ENCODE data around the gene ADAMTS17.
"Not testable (repeated sequence)": the region's sequence is repeated elsewhere in the genome, so short reads cannot be mapped to it uniquely, and the experiment has no call there.

The ADAMTS17 gene

DNA sequence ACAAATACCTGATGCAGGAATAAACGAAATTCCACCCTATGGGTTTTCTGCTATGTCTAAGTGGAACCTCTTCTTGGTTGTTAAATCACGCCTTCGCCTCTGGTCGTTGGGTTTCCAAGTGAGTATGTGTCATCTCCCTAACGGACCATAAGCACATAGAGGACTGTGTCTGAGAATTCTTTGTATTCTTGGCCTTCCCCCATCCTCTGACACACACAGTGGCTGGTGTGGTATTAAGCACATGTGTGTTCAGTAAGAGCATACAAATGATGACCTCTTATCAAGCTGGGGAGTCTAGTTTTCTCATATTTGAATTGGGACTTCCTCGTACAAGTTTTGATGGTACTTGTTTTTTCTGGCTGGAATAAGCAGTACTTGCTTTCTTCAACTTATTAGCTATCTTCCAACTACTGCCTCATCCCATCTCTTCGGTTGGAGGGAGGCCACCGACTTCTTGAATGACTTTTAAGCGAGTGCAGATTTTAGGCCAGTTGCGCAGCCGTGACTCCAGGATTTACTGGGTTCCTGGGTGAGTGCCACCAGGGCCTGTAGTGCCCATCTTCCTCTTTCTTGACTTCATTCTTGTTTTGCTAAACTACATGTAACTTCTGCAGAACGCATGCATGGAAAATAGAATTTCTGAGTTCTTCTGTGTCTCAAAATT, 240.2 kb downstream of the ADAMTS17 start:
- DNase-seq = no peak

DNA sequence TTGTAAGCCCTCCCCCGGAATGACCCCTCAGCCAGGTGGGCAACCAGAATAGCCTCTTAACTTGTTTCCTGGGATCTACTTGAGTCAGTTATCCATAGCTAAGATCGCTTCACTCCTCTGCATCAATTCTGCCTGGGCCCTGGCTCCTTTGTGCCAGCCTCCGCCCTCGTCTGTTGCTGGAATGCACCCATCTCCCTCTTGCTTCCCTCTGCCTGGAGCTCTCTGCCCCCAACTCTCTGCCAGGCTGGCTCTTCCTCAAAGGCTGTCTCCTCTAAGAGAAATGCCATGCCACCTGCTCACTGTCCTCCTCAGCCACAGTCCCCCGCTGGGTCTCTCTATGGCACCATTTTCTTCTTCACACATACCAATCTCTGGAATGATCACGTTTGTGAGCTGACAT, 240.8 kb downstream of the ADAMTS17 start:
- DNase-seq = no peak

DNA sequence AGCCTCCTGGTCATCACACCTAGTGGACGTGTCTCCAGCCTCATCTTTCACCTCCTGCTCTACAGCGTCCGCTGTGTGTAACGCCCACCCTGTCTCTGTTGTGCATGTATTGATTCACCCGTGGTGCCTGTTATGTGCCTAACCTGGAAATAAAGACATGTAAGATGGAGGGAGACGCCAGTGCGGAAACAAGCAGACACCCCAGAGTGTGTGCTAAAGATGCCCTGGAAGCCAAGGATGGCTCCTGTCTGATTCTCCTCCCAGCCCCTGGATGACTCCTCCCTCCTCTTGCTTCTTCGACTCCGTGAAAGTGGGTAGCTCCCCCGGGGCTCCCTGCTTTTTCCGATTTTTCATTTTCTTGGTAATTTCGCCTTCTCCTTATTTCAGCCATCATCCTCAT, 241.8 kb downstream of the ADAMTS17 start:
- DNase-seq = no peak

DNA sequence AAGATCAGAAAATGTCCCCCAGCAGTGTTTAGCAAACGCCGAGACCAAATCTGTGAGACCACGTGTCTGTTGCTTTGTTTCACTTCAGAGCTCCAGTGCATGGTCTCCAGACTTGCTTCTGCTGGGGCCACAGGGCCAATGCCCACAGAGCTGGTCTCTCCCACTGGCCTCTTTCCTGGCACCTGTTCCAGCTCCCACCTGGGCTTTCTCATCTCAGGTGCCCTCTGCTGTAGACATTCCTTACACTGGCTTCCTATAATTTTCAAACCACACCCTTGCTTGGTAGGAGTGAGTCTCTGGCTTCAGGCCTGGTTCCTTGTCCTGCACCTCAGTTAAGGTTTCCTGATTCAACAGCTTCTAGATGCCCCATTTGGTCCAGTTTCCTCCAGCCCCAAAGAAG, 243.1 kb downstream of the ADAMTS17 start:
- DNase-seq = no peak

DNA sequence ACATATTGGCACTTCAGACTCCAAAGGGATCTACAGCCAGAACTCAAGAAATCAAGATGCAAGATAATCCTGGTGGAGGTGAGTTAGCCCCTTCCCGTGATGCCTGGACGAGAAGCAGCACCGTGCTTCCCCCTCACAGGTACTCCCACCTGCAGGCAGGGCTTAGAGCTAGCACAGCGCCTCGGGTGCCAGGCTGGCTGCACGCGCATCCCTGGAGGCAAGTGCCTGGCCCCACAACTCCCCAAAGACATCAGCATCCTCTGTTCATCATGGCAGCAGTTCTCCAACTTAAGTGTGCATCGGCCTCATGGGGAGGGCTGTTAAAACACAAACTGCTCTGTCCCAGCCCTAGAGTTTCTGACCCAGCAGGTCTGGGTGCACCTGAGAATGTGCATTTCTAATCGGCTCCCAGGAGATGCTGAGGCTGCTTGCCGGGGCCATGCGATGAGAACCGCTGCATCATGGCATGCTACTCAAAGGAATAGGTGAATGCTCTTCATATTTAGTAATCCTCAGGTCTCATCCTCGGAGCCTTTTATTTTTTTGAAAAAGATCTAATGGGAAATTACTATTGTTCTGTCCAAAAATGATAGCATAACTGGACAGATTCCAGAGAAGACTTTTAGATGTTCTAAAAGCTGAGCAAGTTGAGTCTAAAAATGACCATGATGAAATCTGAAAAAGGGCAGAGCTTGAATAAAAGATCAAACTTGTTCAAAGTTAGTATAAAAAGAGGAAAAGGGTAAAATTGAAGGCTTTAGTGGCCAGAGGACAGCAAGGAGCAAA, 244.2 kb downstream of the ADAMTS17 start:
- DNase-seq = no peak

DNA sequence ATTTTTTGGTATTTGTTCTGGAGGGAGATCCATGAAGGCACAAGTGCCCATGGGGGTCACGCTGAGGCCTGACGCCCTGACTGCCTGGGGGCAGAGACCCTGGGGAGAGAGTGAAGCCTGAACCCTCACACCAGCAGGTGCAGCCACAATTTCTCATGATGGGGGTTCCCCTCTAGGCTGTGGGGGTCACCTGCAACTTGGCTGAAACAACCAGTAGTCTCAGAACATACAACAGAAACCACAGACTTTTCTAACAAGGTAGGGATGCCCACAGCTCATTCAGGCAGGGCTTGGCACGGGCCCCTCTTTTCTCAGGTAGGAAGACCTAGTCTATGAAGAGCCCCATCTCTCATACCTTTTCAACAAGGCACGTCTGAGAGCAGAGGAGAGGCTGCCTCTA, 245.1 kb downstream of the ADAMTS17 start:
- DNase-seq = no peak

DNA sequence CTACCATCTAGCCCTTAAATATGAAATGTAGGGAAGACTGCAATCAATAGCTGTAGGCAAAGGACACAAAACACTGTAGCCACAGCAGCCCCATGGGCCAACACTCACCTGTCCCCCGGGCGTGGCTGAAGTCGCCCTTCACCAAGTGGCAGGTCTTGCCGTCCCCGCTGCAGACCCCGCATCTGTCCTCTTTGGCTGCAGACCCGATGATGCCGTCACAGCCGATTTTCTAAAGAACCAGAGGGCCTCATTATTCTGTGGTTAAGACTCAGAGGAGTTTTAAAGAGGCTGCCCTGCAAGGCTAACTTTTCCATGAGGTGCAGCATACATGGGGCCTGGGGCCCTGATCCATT, 245.6 kb downstream of the ADAMTS17 start:
- DNase-seq = no peak

GRCh38 chr15:100095541-100096247, 246.1 kb downstream of the ADAMTS17 start:
- no peak for DNase-seq

DNA sequence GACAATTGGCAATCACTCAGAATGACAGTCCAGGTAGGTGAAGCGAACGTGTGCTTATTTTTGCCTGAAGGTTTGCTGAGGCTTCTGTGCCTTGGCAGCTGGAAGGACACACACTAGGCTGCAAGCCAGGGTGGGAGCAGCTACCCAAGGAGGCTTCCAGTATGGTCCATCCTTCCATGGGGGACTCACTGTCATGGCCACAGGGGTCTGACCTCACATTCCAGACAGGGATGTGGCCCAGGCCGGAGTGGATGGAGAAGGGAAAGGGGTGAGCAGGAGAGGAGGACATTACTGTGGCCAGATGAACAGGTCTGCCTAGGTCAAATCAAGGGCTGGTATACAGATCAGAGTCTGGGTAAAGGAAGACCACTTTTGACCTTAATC, 247.7 kb downstream of the ADAMTS17 start:
- DNase-seq = no peak

- DNase-seq = no peak
Measured at GRCh38 chr15:100093211-100094126, 248.3 kb downstream of the ADAMTS17 start.

DNA sequence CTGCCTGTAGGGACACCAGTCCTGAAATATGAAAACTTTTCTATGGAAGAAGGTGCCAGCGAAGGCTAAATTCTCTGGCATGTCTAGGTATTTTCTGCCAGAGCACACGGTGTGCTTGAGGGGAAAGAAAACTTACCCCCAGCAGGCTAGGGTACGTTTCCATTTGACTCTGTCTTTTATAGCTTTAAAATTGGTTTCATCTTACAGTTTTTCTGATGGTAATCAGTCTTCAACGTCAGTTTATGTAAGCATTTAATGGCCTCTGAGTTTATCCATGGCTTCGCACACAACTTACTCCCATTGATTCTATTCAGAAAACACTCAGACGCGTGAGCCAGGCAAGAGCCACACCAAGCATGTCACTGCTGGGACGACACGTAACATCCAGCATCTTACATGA, 249.7 kb downstream of the ADAMTS17 start:
- no peak for DNase-seq

GRCh38 chr15:100090411-100090810, 251.4 kb downstream of the ADAMTS17 start:
- no peak for DNase-seq

DNA sequence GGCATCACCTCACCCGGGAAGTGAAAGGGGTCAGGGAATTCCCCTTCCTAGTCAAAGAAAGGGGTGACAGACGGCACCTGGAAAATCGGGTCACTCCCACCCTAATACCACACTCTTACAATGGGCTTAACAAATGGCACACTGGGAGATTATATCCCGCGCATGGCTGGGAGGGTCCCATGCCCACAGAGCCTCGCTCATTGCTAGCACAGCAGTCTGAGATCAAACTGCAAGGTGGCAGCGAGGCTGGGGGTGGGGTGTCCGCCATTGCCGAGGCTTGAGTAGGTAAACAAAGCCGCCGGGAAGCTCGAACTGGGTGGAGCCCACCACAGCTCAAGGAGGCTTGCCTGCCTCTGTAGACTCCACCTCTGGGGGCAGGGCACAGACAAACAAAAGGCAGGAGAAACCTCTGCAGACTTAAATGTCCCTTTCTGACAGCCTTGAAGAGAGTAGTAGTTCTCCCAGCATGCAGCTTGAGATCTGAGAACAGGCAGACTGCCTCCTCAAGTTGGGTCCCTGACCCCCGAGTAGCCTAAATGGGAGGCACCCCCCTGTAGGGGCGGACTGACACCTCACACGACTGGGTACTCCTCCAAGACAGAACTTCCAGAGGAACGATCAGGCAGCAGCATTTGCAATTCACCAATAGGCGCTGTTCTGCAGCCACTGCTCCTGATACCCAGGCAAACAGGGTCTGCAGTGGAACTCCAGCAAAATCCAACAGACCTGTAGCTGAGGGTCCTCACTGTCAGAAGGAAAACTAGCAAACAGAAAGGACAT, 257.5 kb downstream of the ADAMTS17 start:
- not testable (repeated sequence) for DNase-seq

GRCh38 chr15:100083572-100083971, 258.2 kb downstream of the ADAMTS17 start:
- no peak for DNase-seq

DNA sequence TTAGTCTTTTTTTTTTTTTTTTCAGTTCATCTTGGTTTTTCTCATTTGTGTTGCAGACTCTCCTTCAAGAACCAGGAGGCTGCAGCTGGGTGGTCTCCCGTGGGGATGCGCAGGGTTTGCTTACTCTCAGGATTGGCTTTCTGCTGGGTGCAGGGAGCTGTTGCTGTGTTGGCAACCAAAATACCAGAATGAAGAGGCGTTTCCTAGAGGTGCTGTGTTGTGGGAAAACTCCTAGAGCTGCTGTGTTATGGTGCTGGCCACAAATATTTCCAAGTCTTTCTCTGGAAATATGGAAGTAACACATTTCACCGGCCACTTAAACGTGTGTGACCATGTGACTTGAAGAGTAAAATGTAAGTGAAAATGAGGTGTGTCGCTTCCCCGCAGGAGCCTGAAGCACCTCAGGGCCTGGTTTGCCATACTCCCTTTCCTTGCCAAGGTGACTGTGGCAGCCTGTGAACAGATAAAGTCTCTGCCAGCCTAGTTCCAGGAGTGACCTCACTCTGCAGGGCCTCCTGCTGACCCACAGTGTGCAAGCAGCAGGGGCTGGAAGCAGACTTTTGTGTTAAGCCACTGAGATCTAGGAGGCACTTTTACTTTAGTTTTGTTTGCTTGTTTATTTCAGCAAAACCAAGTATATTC, 258.9 kb downstream of the ADAMTS17 start:
- DNase-seq = no peak

- no peak for DNase-seq
Measured at GRCh38 chr15:100081454-100081853, 260.3 kb downstream of the ADAMTS17 start.

DNA sequence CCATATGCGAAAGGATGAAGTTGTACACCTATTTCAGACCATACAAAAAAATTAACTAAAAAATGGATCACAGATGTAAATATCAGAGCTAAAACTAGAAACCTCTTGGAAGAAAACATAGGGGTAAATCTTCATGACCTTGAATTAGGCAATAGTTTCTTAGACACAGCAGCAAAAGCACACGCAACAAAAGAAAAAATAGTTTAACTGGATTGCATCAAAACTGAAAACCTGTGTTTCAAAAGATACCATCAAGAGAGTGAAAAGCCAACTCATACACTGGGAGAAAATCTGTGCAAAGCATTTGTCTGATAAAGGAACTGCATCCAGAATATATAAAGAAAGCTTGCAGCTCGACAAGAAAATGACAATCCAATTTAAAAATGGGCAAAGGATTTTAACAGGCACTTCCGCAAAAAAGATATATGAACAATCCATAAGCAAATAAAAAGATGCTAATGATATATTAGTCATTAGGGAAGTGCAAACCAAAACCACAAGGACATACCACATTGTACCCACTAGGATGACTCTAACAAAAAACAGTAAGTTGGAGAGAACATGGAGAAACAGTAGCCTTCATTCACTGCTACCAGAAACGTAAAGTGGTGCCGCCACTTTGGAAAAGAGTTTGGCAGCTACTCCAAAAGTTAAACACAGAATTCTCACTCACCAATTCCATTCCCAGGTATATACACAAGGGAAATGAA, 263.1 kb downstream of the ADAMTS17 start:
- no peak for DNase-seq

GRCh38 chr15:100075229-100075628, 266.5 kb downstream of the ADAMTS17 start:
- no peak for DNase-seq

DNA sequence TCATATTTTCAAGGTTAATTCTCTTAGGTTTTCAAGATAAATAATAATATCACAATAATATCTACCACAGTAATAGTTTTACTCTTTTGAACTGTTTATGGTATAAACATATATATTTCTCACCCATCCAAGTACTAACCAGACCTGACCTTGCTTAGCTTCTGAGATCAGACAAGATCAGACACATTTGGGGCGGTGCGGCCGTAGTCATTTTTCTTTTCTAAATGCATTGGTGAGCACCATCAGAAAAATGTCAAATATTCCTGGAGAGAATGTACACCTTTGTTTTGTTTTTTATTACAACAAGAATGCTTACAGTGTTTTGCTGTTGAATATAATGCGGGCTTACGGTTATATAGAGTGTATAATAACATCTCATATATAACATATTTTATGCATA, 267.8 kb downstream of the ADAMTS17 start:
- DNase-seq = no peak

GRCh38 chr15:100066521-100067280, 275.1 kb downstream of the ADAMTS17 start:
- not testable (repeated sequence) for DNase-seq

Measured in activated T-cell treated with anti-CD3 and anti-CD28 coated beads for 4 hours (primary cell).